Loucy (cell line): ENCODE measurements around the gene MYMX.

ENCODE experiments used
- H2AFZ ChIP-seq: fragments of 200-600 bp; sonication (generic); 2 replicates; pipeline ENCODE4 v1.6.0; 2016; ENCODE audit warnings: antibody characterized with exemption, mild to moderate bottlenecking, low read length, moderate library complexity
- H3F3A ChIP-seq: fragments of 200-600 bp; 2 replicates; pipeline ENCODE4 v1.6.0; 2016; ENCODE audit warnings: antibody characterized with exemption, low read depth, mild to moderate bottlenecking
- H3K27me3 ChIP-seq: fragments of 200-600 bp; sonication (generic); 2 replicates; pipeline ENCODE4 v1.6.1; 2014; ENCODE audit warnings: low read length, mild to moderate bottlenecking; ENCODE audit not compliant: insufficient read depth, poor library complexity, severe bottlenecking
- H3K36me3 ChIP-seq: fragments of 200-600 bp; sonication (generic); 2 replicates; pipeline ENCODE4 v1.6.1; 2016; ENCODE audit warnings: low read length; ENCODE audit not compliant: insufficient read depth
- H3K4me1 ChIP-seq: fragments of 200-600 bp; sonication (generic); 2 replicates; pipeline ENCODE4 v1.5.1; 2014; ENCODE audit warnings: low read length, mild to moderate bottlenecking; ENCODE audit not compliant: insufficient read depth, poor library complexity, severe bottlenecking
- H3K4me2 ChIP-seq: fragments of 200-600 bp; sonication (generic); 2 replicates; pipeline ENCODE4 v1.6.0; 2014; ENCODE audit warnings: antibody characterized with exemption, low read length, low read depth, mild to moderate bottlenecking; ENCODE audit not compliant: poor library complexity, severe bottlenecking
- H3K4me3 ChIP-seq: fragments of 200-600 bp; sonication (generic); 2 replicates; pipeline ENCODE4 v1.5.1; 2014; ENCODE audit warnings: low read length, mild to moderate bottlenecking, mixed read lengths; ENCODE audit not compliant: poor library complexity, severe bottlenecking
- H3K79me2 ChIP-seq: fragments of 200-600 bp; sonication (generic); 2 replicates; pipeline ENCODE4 v1.6.1; 2014; ENCODE audit warnings: low read length; ENCODE audit not compliant: insufficient read depth
- H3K9ac ChIP-seq: fragments of 200-600 bp; sonication (generic); 2 replicates; pipeline ENCODE4 v1.6.0; 2014; ENCODE audit warnings: mild to moderate bottlenecking, low read depth, low read length, moderate library complexity; ENCODE audit not compliant: poor library complexity, severe bottlenecking
- H3K9me2 ChIP-seq: fragments of 200-600 bp; sonication (generic); replicated peaks from 2 replicates; pipeline ENCODE4 v1.6.1; 2016; ENCODE audit warnings: low read depth, low read length, mixed read lengths
- H3K9me3 ChIP-seq: fragments of 200-600 bp; sonication (generic); 2 replicates; pipeline ENCODE4 v1.6.1; 2014; ENCODE audit warnings: mild to moderate bottlenecking, antibody characterized with exemption, low read length, low read depth; ENCODE audit not compliant: insufficient read depth
- H4K20me1 ChIP-seq: fragments of 200-600 bp; sonication (generic); 2 replicates; pipeline ENCODE4 v1.6.0; 2014; ENCODE audit warnings: antibody characterized with exemption, low read length, mild to moderate bottlenecking; ENCODE audit not compliant: insufficient read depth, poor library complexity, severe bottlenecking
- CTCF ChIP-seq: fragments of 200-600 bp; sonication (generic); conservative IDR thresholded peaks from 2 replicates; pipeline ENCODE4 v1.5.1; 2014; ENCODE audit warnings: mild to moderate bottlenecking, antibody characterized with exemption, low read length
- EZH2phosphoT487 ChIP-seq: fragments of 200-600 bp; IDR thresholded peaks from 2 replicates; pipeline ENCODE4 v1.6.1; 2018; ENCODE audit warnings: antibody characterized with exemption, mild to moderate bottlenecking, moderate library complexity, borderline replicate concordance

The MYMX gene

GRCh38 chr6:44257753-44258324, 41.1 kb downstream of the MYMX start:
- H3F3A ChIP-seq, result peaks cover 17% of the 10 kb centered on the region
- H3K9me2 ChIP-seq, result no peaks in the 10 kb centered on the region
- peaks cover 39% of the 10 kb centered on the region for H4K20me1 ChIP-seq
- no peak for TF ChIP-seq EZH2phosphoT487
- peaks cover 41% of the 10 kb centered on the region for H3K79me2 ChIP-seq
- peak overlapping the region; percentile 77 for H3K4me3 ChIP-seq
- H3K27me3 ChIP-seq, result no peaks in the 10 kb centered on the region
- H3K9ac ChIP-seq, result peak overlapping the region; percentile 70
- H3K4me2 ChIP-seq, result peak overlapping the region; percentile 55
- no peaks in the 10 kb centered on the region for H3K9me3 ChIP-seq
- peaks cover 35% of the 10 kb centered on the region for H3K4me1 ChIP-seq
- peaks cover 33% of the 10 kb centered on the region; the same call in 1 of the 2 replicates for H3K36me3 ChIP-seq
- H2AFZ ChIP-seq, result peak overlapping the region; percentile 90; the same call in 1 of the 2 replicates

- peaks cover 27% of the 10 kb centered on the region; the same call in 1 of the 2 replicates for H3K36me3 ChIP-seq
- peaks cover 41% of the 10 kb centered on the region for H3K4me1 ChIP-seq
These were observed 41.7 kb downstream of the MYMX start for GRCh38 chr6:44258325-44258863.

GRCh38 chr6:44258921-44259320, 42.2 kb downstream of the MYMX start:
- H3F3A ChIP-seq, result peaks cover 15% of the 10 kb centered on the region
- H3K36me3 ChIP-seq, result peaks cover 22% of the 10 kb centered on the region; the same call in 1 of the 2 replicates
- H2AFZ ChIP-seq, result no peak overlapping the region
- peaks cover 46% of the 10 kb centered on the region for H3K4me1 ChIP-seq
- peaks cover 36% of the 10 kb centered on the region for H4K20me1 ChIP-seq
- H3K4me2 ChIP-seq, result no peak overlapping the region
- no peak overlapping the region for H3K9ac ChIP-seq
- no peaks in the 10 kb centered on the region for H3K9me3 ChIP-seq
- H3K27me3 ChIP-seq, result no peaks in the 10 kb centered on the region
- no peaks in the 10 kb centered on the region for H3K9me2 ChIP-seq
- H3K79me2 ChIP-seq, result peaks cover 44% of the 10 kb centered on the region; the same call in 1 of the 2 replicates
- no peak overlapping the region for H3K4me3 ChIP-seq
- TF ChIP-seq EZH2phosphoT487, result no peak
- TF ChIP-seq CTCF, result no peak

More at GRCh38 chr6:44258325-44258863, 41.7 kb downstream of the MYMX start:
- Histone ChIP-seq H3K27me3 (no peaks in the 10 kb centered on the region), H3K9me3 (no peaks in the 10 kb centered on the region), H3K79me2 (peaks cover 43% of the 10 kb centered on the region), H3K9me2 (no peaks in the 10 kb centered on the region), H3K9ac (no peak overlapping the region), H3F3A (peaks cover 17% of the 10 kb centered on the region), H2AFZ (no peak overlapping the region), H4K20me1 (peaks cover 39% of the 10 kb centered on the region), H3K4me3 (no peak overlapping the region), H3K4me2 (no peak overlapping the region)
- TF ChIP-seq EZH2phosphoT487 (no peak), CTCF (no peak)
